Transverse colon (tissue), 4 donors: ENCODE measurements around the gene AZGP1. TPM values are rescaled to one million over a fixed set of nuclear protein-coding genes. Genes with fewer than 3 reads are reported as not detected.

Source experiments
- DNase-seq: peaks from one replicate; pipeline ENCODE4 v3.0.0-alpha.2; 2019
- H3K27ac ChIP-seq, 4 donors: fragments of 200-600 bp; sonication (generic); 2 replicates each; pipeline ENCODE4 v1.5.1; 2016 to 2018; ENCODE audit warnings: inconsistent platforms in 4 of 4
- H3K27me3 ChIP-seq: fragments of 200-600 bp; sonication (generic); 2 replicates; pipeline ENCODE4 v1.5.1; 2017; ENCODE audit warnings: inconsistent platforms
- H3K36me3 ChIP-seq, 4 donors: fragments of 200-600 bp; sonication (generic); 2 replicates each; pipeline ENCODE4 v1.5.1; 2017 to 2019; ENCODE audit warnings: inconsistent platforms in 4 of 4
- H3K4me1 ChIP-seq, 4 donors: fragments of 200-600 bp; sonication (generic); 2 replicates each; pipeline ENCODE4 v1.5.1; 2017 to 2020; ENCODE audit warnings: inconsistent platforms in 4 of 4
- H3K4me3 ChIP-seq, 4 donors: fragments of 200-600 bp; sonication (generic); 1 replicate in 1 of 4; 2 replicates in 3 of 4; pipeline versions ENCODE4 v1.5.1 to v1.6.1; 2017 to 2019; ENCODE audit warnings: inconsistent platforms in 4 of 4
- H3K9me3 ChIP-seq, 2 donors: fragments of 200-600 bp; sonication (generic); 2 replicates each; pipeline ENCODE4 v1.5.1; 2017 to 2019; ENCODE audit warnings: inconsistent platforms in 2 of 2
- CTCF ChIP-seq, 5 experiments: fragments of 200-600 bp in 3 of 5; fragments of 450-650 bp in 2 of 5; sonication (generic) in 3 of 5; IDR thresholded peaks; 1 replicate in 2 of 5; 2 replicates in 3 of 5; pipeline ENCODE4 v1.5.1; 2016 to 2017; ENCODE audit warnings: antibody characterized with exemption in 5 of 5, inconsistent platforms in 3 of 5, mild to moderate bottlenecking in 2 of 5, moderate library complexity in 1 of 5
- EP300 ChIP-seq: sonication (generic); formaldehyde crosslinking; IDR thresholded peaks from one replicate; pipeline ENCODE4 v1.6.1; 2017; ENCODE audit warnings: antibody characterized with exemption, low read depth
- POLR2A ChIP-seq: fragments of 450-650 bp; IDR thresholded peaks from one replicate; pipeline ENCODE4 v1.6.1; 2016; ENCODE audit warnings: antibody characterized with exemption, mild to moderate bottlenecking, moderate library complexity
- POLR2AphosphoS5 ChIP-seq, 3 donors: sonication (generic); formaldehyde crosslinking; IDR thresholded peaks; one replicate each; pipeline ENCODE4 v1.6.1; 2016; ENCODE audit warnings: antibody characterized with exemption in 3 of 3
- WGBS, 2 donors: methylation state at CpG; one replicate each; pipeline ENCODE4 v1.1.5; 2018; ENCODE audit warnings: low coverage in 1 of 2; 5-methylcytosine and 5-hydroxymethylcytosine counted together
- in situ Hi-C, 4 donors: fragments of 200-750 bp; cut with MboI; loops; one replicate each; pipeline versions ENCODE4 v1.15.0 to v1.15.1; 2017; ENCODE audit warnings: low sequenced_read_pairs in 3 of 4, low pct_ligation_motif_present in 1 of 4, low pct_unique_long_range_greater_than_20kb in 1 of 4
- intact Hi-C: fragments of 100-400 bp; cut with DNase I; formaldehyde crosslinking; loops from one replicate; pipeline ENCODE4 v1.15.1; 2023; ENCODE audit warnings: low total_unique reads
- total RNA-seq, 4 donors: library from RNA; depleted of rRNA; stranded (reverse); fragments of >200 nt; gene quantifications; one replicate each; pipeline ENCODE4 v1.1.0, GENCODE V29; 2016

The AZGP1 gene
- total RNA-seq, result 10 to 100 TPM in 1 of 4 donors, 1 to 10 TPM in 1, not detected in 2; 3.2 to 17.1 TPM

GRCh38 chr7:99975782-99976521, at the start of gene AZGP1:
Gene AZGP1, minus strand, starts transcription at chr7:99976031. Its CDS starts 11 bp downstream, at chr7:99976020.
- intact Hi-C loops, result no loop called here

GRCh38 chr7:100024020-100024619, 48.3 kb upstream of the AZGP1 start:
- Histone ChIP-seq H3K27ac (no peak overlapping the region), H3K36me3 (peaks cover 0 to 44% (median 17%) of the 10 kb centered on the region in 4 donors), H3K4me3 (no peak overlapping the region), H3K4me1 (peaks cover under 1 to 42% (median 29%) of the 10 kb centered on the region in 4 donors), H3K9me3 (no peaks in the 10 kb centered on the region), H3K27me3 (no peaks in the 10 kb centered on the region)
- 68 to 73% methylated on average over 6 to 12 of the region's 12 CpGs for WGBS, 2 donors
- TF ChIP-seq EP300 (no peak), POLR2A (no peak), POLR2AphosphoS5 (IDR thresholded peaks at IDR 0.05) (no peak), CTCF (IDR thresholded peaks at IDR 0.05) (no peak)
- no peak for DNase-seq
- intact Hi-C loops (no loop called here), in situ Hi-C loops (no loop called here)

More at GRCh38 chr7:99975782-99976521, at the start of gene AZGP1:
- TF ChIP-seq POLR2A (no peak), CTCF (IDR thresholded peaks at IDR 0.05) (no peak), EP300 (no peak), POLR2AphosphoS5 (IDR thresholded peaks at IDR 0.05) (no peak)
- 51 to 58% methylated on average over 3 to 5 of the region's 5 CpGs for WGBS, 2 donors
- no peak within 1 kb of the TSS for H3K27ac ChIP-seq
- peak; percentile 41 for DNase-seq
- no peak within 1 kb of the TSS for H3K4me3 ChIP-seq
- H3K4me1 ChIP-seq, result no peaks in the 10 kb centered on the region
- no peaks in the 10 kb centered on the region for H3K27me3 ChIP-seq
- in situ Hi-C loops, result no loop called here
- no peaks in the 10 kb centered on the region for H3K36me3 ChIP-seq
- no peaks in the 10 kb centered on the region for H3K9me3 ChIP-seq

GRCh38 chr7:100023526-100023925, 47.7 kb upstream of the AZGP1 start:
- no peak for TF ChIP-seq CTCF (IDR thresholded peaks at IDR 0.05)
- no peak for TF ChIP-seq POLR2AphosphoS5 (IDR thresholded peaks at IDR 0.05)
- no peak for TF ChIP-seq EP300
- TF ChIP-seq POLR2A, result no peak
- in situ Hi-C loops, result no loop called here
- H3K27me3 ChIP-seq, result no peaks in the 10 kb centered on the region
- no peak for DNase-seq
- no peak overlapping the region for H3K4me3 ChIP-seq
- H3K27ac ChIP-seq, result peak overlapping the region in 3 of 4 donors; percentile 61 to 65 (median 64)
- H3K36me3 ChIP-seq, result peaks cover 0 to 44% (median 17%) of the 10 kb centered on the region in 4 donors
- no peaks in the 10 kb centered on the region for H3K9me3 ChIP-seq
- intact Hi-C loops, result no loop called here
- WGBS, 2 donors, result 87 to 94% methylated on average over 2 to 12 of the region's 12 CpGs
- H3K4me1 ChIP-seq, result peaks cover 6 to 48% (median 35%) of the 10 kb centered on the region in 4 donors

GRCh38 chr7:100022621-100023020, 46.8 kb upstream of the AZGP1 start:
- WGBS, 2 donors, result 35 to 45% methylated on average over 2 to 5 of the region's 5 CpGs
- peak in 1 of 3 donors; percentile 21 for TF ChIP-seq POLR2AphosphoS5 (IDR thresholded peaks at IDR 0.05)
- TF ChIP-seq POLR2A, result no peak
- TF ChIP-seq CTCF (IDR thresholded peaks at IDR 0.05), result no peak
- no peak for TF ChIP-seq EP300
- peaks cover 15 to 57% (median 43%) of the 10 kb centered on the region in 4 donors for H3K4me1 ChIP-seq
- peak overlapping the region in 1 of 4 donors; percentile 16 for H3K4me3 ChIP-seq
- intact Hi-C loops, result no loop called here
- no peaks in the 10 kb centered on the region for H3K9me3 ChIP-seq
- peak; percentile 77 for DNase-seq
- peaks cover 0 to 36% (median 17%) of the 10 kb centered on the region in 4 donors for H3K36me3 ChIP-seq
- H3K27ac ChIP-seq, result peak overlapping the region; percentile 61 to 68 (median 64)
- in situ Hi-C loops, result no loop called here
- no peaks in the 10 kb centered on the region for H3K27me3 ChIP-seq
